SK-N-SH treated with all-trans-retinoic acid at 6 μM for 48 hours (cell line): ENCODE results near the gene CD59.

Experiments
- ATAC-seq: fragments of 200-7000 bp; cut with Tn5 transposase; 3 replicates; pipeline ENCODE4 v1.9.1; 2020; ENCODE audit warnings: mild to moderate bottlenecking, moderate library complexity
- ARNTL ChIP-seq: fragments of 450-650 bp; formaldehyde crosslinking; IDR thresholded peaks from 2 replicates; pipeline ENCODE4 v1.5.0; 2020; ENCODE audit warnings: low read depth, mild to moderate bottlenecking, moderate library complexity, borderline replicate concordance
- BACH2 ChIP-seq: fragments of 250-450 bp; sonication (Bioruptor Pico); IDR thresholded peaks from 2 replicates; pipeline ENCODE4 v1.9.0; 2021; ENCODE audit warnings: mild to moderate bottlenecking, borderline replicate concordance
- ESRRG ChIP-seq: fragments of 250-450 bp; sonication (Bioruptor Pico); IDR thresholded peaks from 2 replicates; pipeline ENCODE4 v1.6.1; 2021; ENCODE audit warnings: mild to moderate bottlenecking
- GLIS3 ChIP-seq: fragments of 250-450 bp; sonication (Bioruptor Pico); IDR thresholded peaks from 2 replicates; pipeline ENCODE4 v1.5.0; 2020; ENCODE audit warnings: mild to moderate bottlenecking, moderate library complexity
- ISL1 ChIP-seq: fragments of 250-450 bp; sonication (Bioruptor Pico); IDR thresholded peaks from 2 replicates; pipeline ENCODE4 v2.1.2; 2022; ENCODE audit warnings: mild to moderate bottlenecking, moderate library complexity
- OSR1 ChIP-seq: fragments of 250-450 bp; sonication (Bioruptor Pico); IDR thresholded peaks from 2 replicates; pipeline ENCODE4 v1.8.0; 2022; ENCODE audit warnings: moderate library complexity, mild to moderate bottlenecking, inconsistent platforms
- PPARA ChIP-seq: fragments of 250-450 bp; sonication (Bioruptor Pico); IDR thresholded peaks from 2 replicates; pipeline ENCODE4 v1.5.0; 2020; ENCODE audit warnings: mild to moderate bottlenecking, borderline replicate concordance
- SNAI2 ChIP-seq: fragments of 250-450 bp; sonication (Bioruptor Pico); IDR thresholded peaks from 2 replicates; pipeline ENCODE4 v1.5.0; 2020; ENCODE audit warnings: mild to moderate bottlenecking, moderate library complexity
- TCF4 ChIP-seq: fragments of 250-450 bp; sonication (Bioruptor Pico); IDR thresholded peaks from 2 replicates; pipeline ENCODE4 v1.8.0; 2021; ENCODE audit warnings: mild to moderate bottlenecking, moderate library complexity, borderline replicate concordance
- TOX ChIP-seq: fragments of 250-450 bp; sonication (Bioruptor Pico); IDR thresholded peaks from 2 replicates; pipeline ENCODE4 v1.8.0; 2021; ENCODE audit warnings: mild to moderate bottlenecking, moderate library complexity, borderline replicate concordance
- ZC3H10 ChIP-seq: fragments of 250-450 bp; sonication (Bioruptor Pico); IDR thresholded peaks from 2 replicates; pipeline ENCODE4 v1.5.1; 2021; ENCODE audit warnings: mild to moderate bottlenecking, moderate library complexity
- ZFP3 ChIP-seq: fragments of 250-450 bp; sonication (Bioruptor Pico); IDR thresholded peaks from 2 replicates; pipeline ENCODE4 v1.5.0; 2020; ENCODE audit warnings: mild to moderate bottlenecking, moderate library complexity
- ZNF565 ChIP-seq: fragments of 450-650 bp; formaldehyde crosslinking; conservative IDR thresholded peaks from 2 replicates; pipeline ENCODE4 v1.5.0; 2020; ENCODE audit warnings: low read depth, mild to moderate bottlenecking, moderate library complexity
- TF ChIP-seq, protein P1 (sequence below): fragments of 250-450 bp; sonication (Bioruptor Pico); IDR thresholded peaks from 2 replicates; pipeline ENCODE4 v1.8.0; 2021; ENCODE audit warnings: low read depth, mild to moderate bottlenecking, moderate library complexity, borderline replicate concordance
- TF ChIP-seq, protein P2 (sequence below): fragments of 250-450 bp; sonication (Bioruptor Pico); IDR thresholded peaks from 2 replicates; pipeline ENCODE4 v1.5.1; 2020; ENCODE audit warnings: low read depth, mild to moderate bottlenecking, moderate library complexity
- TF ChIP-seq, protein P3 (sequence below): fragments of 250-450 bp; sonication (Bioruptor Pico); IDR thresholded peaks from 2 replicates; pipeline ENCODE4 v1.5.1; 2021; ENCODE audit warnings: mild to moderate bottlenecking, moderate library complexity
- TF ChIP-seq, protein P4 (sequence below): fragments of 250-450 bp; sonication (Bioruptor Pico); IDR thresholded peaks from 2 replicates; pipeline ENCODE4 v1.5.0; 2020; ENCODE audit warnings: mild to moderate bottlenecking, moderate library complexity
- TF ChIP-seq, protein P5 (sequence below): fragments of 250-450 bp; sonication (Bioruptor Pico); IDR thresholded peaks from 2 replicates; pipeline ENCODE4 v1.8.0; 2020; ENCODE audit warnings: mild to moderate bottlenecking, moderate library complexity, borderline replicate concordance

Gene CD59

DNA sequence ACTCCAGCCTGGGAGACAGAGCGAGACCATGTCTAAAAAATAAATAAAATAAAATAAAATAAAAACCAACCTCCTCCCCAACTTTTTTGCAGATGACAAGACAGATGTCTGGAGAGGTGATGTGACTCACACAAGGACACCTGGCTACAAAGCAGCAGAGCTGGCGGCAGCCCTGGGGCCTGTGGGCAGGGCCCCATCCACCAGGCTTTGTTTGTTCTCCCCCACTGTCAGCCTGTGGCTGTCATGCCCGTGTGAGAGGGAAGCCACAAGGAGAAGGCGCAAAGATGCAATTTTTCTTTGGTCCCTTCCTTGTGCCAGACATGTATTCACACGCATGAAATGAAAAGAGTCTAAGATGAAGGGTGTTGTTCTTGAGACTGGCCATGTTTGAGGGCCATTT is 16.6 kb downstream of the CD59 start:
- no peak for ATAC-seq
- no peak for TF ChIP-seq ARNTL
- no peak for TF ChIP-seq BACH2 (CRISPR knock-in tag)
- no peak for TF ChIP-seq ESRRG (CRISPR knock-in tag)
- no peak for TF ChIP-seq GLIS3 (CRISPR knock-in tag)
- TF ChIP-seq ZC3H10, result no peak
- no peak for TF ChIP-seq PPARA (CRISPR knock-in tag)
- TF ChIP-seq, protein P1, sequence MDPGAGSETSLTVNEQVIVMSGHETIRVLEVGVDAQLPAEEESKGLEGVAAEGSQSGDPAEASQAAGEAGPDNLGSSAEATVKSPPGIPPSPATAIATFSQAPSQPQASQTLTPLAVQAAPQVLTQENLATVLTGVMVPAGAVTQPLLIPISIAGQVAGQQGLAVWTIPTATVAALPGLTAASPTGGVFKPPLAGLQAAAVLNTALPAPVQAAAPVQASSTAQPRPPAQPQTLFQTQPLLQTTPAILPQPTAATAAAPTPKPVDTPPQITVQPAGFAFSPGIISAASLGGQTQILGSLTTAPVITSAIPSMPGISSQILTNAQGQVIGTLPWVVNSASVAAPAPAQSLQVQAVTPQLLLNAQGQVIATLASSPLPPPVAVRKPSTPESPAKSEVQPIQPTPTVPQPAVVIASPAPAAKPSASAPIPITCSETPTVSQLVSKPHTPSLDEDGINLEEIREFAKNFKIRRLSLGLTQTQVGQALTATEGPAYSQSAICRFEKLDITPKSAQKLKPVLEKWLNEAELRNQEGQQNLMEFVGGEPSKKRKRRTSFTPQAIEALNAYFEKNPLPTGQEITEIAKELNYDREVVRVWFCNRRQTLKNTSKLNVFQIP (CRISPR knock-in tag), result no peak
- TF ChIP-seq ZNF565 (CRISPR knock-in tag), result no peak
- TF ChIP-seq SNAI2 (CRISPR knock-in tag), result no peak
- TF ChIP-seq TOX (CRISPR knock-in tag), result no peak
- TF ChIP-seq OSR1 (CRISPR knock-in tag), result no peak
- TF ChIP-seq, protein P2, sequence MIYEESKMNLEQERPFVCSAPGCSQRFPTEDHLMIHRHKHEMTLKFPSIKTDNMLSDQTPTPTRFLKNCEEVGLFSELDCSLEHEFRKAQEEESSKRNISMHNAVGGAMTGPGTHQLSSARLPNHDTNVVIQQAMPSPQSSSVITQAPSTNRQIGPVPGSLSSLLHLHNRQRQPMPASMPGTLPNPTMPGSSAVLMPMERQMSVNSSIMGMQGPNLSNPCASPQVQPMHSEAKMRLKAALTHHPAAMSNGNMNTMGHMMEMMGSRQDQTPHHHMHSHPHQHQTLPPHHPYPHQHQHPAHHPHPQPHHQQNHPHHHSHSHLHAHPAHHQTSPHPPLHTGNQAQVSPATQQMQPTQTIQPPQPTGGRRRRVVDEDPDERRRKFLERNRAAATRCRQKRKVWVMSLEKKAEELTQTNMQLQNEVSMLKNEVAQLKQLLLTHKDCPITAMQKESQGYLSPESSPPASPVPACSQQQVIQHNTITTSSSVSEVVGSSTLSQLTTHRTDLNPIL (CRISPR knock-in tag), result no peak
- TF ChIP-seq ZFP3, result no peak
- TF ChIP-seq, all 23 proteins: peak for 0

DNA sequence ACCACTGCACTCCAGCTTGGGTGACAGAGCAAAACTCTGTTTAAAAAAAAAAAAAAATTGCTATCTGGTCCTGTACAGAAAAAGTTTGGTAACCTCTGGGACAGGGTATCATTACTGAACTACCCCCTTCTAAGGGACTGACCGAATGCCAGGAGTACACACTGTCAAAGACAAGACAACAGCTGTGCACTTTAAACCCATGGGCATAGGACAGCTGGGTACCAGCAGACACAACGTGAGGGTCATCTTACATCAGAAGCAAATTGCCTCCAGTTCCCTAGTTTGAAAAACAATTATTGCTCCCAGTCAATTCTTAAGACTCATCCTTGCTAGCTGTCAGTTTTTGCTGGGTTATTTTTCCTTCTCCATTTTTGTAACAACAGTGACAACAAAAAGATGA is 17.8 kb downstream of the CD59 start:
- ATAC-seq, result no peak
- TF ChIP-seq ZC3H10 (no peak), TOX (CRISPR knock-in tag) (no peak), OSR1 (CRISPR knock-in tag) (no peak), GLIS3 (CRISPR knock-in tag) (no peak), TCF4 (CRISPR knock-in tag) (no peak), ESRRG (CRISPR knock-in tag) (no peak), ZFP3 (no peak), ISL1 (CRISPR knock-in tag) (no peak), ARNTL (no peak)
- TF ChIP-seq, protein P3, sequence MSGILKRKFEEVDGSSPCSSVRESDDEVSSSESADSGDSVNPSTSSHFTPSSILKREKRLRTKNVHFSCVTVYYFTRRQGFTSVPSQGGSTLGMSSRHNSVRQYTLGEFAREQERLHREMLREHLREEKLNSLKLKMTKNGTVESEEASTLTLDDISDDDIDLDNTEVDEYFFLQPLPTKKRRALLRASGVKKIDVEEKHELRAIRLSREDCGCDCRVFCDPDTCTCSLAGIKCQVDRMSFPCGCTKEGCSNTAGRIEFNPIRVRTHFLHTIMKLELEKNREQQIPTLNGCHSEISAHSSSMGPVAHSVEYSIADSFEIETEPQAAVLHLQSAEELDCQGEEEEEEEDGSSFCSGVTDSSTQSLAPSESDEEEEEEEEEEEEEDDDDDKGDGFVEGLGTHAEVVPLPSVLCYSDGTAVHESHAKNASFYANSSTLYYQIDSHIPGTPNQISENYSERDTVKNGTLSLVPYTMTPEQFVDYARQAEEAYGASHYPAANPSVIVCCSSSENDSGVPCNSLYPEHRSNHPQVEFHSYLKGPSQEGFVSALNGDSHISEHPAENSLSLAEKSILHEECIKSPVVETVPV, result no peak
- TF ChIP-seq, protein P4, sequence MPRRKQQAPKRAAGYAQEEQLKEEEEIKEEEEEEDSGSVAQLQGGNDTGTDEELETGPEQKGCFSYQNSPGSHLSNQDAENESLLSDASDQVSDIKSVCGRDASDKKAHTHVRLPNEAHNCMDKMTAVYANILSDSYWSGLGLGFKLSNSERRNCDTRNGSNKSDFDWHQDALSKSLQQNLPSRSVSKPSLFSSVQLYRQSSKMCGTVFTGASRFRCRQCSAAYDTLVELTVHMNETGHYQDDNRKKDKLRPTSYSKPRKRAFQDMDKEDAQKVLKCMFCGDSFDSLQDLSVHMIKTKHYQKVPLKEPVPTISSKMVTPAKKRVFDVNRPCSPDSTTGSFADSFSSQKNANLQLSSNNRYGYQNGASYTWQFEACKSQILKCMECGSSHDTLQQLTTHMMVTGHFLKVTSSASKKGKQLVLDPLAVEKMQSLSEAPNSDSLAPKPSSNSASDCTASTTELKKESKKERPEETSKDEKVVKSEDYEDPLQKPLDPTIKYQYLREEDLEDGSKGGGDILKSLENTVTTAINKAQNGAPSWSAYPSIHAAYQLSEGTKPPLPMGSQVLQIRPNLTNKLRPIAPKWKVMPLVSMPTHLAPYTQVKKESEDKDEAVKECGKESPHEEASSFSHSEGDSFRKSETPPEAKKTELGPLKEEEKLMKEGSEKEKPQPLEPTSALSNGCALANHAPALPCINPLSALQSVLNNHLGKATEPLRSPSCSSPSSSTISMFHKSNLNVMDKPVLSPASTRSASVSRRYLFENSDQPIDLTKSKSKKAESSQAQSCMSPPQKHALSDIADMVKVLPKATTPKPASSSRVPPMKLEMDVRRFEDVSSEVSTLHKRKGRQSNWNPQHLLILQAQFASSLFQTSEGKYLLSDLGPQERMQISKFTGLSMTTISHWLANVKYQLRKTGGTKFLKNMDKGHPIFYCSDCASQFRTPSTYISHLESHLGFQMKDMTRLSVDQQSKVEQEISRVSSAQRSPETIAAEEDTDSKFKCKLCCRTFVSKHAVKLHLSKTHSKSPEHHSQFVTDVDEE (CRISPR knock-in tag), result no peak
- TF ChIP-seq, protein P1 (CRISPR knock-in tag), result no peak
- TF ChIP-seq, all 23 proteins: peak for 0

DNA sequence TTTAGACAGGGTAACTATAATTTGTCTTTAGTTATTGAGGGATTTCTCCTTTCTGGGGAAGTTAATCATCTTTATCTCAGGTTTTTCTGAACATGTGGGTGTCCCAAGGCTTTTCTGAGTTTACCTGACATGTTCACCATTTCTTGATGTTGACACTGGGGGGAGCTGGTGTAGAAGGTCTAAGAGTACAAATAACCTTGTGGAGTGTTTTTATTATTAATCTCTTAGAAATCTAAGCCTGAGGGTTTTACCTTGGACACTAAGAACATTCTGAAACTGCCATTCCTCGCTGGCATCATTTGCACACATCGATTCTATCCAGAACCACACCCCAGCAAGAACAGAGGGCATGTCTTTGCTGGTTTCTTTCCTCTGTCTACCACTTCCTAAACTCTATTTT is 20.0 kb downstream of the CD59 start:
- peak; percentile 80 for ATAC-seq
- TF ChIP-seq BACH2 (CRISPR knock-in tag) (no peak), SNAI2 (CRISPR knock-in tag) (no peak)
- TF ChIP-seq, protein P5, sequence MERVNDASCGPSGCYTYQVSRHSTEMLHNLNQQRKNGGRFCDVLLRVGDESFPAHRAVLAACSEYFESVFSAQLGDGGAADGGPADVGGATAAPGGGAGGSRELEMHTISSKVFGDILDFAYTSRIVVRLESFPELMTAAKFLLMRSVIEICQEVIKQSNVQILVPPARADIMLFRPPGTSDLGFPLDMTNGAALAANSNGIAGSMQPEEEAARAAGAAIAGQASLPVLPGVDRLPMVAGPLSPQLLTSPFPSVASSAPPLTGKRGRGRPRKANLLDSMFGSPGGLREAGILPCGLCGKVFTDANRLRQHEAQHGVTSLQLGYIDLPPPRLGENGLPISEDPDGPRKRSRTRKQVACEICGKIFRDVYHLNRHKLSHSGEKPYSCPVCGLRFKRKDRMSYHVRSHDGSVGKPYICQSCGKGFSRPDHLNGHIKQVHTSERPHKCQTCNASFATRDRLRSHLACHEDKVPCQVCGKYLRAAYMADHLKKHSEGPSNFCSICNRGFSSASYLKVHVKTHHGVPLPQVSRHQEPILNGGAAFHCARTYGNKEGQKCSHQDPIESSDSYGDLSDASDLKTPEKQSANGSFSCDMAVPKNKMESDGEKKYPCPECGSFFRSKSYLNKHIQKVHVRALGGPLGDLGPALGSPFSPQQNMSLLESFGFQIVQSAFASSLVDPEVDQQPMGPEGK (CRISPR knock-in tag), result no peak
- TF ChIP-seq, protein P1 (CRISPR knock-in tag), result no peak
- TF ChIP-seq, protein P4 (CRISPR knock-in tag), result no peak
- TF ChIP-seq, all 23 proteins: peak for 0
